Myocyte (in vitro differentiated cells): ENCODE results near the gene PDE4B. TPM values are rescaled to one million over a fixed set of nuclear protein-coding genes. Genes with fewer than 3 reads are reported as not detected.

ENCODE experiments used
- DNase-seq: peaks from one replicate; pipeline ENCODE4 v3.0.0-alpha.2; 2012; ENCODE audit warnings: low read depth
- total RNA-seq: library from RNA; depleted of rRNA; stranded (reverse); fragments of >200 nt; gene quantifications from 2 replicates; pipeline ENCODE4 v1.2.3, GENCODE V29; 2014

PDE4B gene
- total RNA-seq, 1 donor from 2014 or later = 29.5 TPM

- DNase-seq = peak; percentile 51
These were observed 438.5 kb downstream of the PDE4B start for GRCh38 chr1:66231217-66231616.

DNA sequence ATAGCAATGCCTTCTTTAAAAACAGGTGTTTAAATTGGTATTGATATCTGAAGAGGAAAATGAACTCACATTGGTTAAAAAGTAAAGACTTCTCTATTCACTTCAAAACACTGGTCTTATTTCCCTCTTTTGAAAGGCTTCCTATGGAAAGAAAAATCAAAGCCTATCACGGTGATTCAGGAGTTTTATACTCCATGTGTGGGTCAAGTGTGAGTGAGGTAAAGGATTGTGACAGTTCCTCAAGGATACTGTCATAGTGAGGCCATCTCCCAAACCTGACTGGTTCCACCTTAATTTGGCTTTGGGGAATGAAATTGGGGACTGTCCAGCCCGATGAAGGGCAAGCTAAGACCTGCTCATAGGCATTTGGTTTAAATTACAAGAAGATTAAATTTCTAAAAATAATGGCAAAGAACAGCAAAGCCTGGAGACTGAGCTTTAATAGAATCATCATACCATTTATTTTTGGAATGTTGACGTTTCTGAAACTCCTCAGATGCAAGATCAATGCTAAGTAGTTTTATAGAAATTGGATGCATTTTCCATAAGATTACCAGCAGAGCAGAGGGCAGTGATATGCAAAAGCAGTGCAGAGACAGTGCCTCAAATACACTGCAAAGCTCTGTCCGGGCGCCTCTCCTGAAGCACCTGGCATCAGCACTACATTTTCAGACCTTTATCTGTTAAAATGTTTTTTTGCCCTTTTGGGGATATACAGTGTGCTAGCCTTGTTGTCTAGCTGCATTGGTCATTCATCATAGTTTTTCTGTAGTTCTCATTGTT, 439.2 kb downstream of the PDE4B start:
- DNase-seq = no peak

DNA sequence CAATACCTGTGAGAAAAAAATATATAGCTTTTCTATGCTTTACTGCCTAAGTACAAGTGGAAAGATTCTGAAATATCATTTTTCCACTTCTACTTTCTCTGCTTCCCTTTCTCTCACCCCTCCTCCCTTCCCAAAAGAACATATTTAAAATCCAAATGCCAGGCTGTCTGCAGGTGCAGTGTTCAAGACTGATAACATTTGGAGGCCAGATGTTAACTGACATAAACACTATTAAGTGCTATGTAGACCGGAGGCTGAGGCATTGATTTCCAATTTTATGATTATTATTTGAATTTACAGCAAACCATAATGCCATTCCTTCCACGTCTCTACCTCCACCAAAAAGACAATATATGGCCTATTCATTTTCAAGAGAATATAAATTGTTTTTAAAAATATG, 444.3 kb downstream of the PDE4B start:
- no peak for DNase-seq

GRCh38 chr1:66237722-66238479, 445.2 kb downstream of the PDE4B start:
- no peak for DNase-seq

GRCh38 chr1:66239834-66240233, 447.1 kb downstream of the PDE4B start:
- peak; percentile 57 for DNase-seq

GRCh38 chr1:66240491-66241484, 448.1 kb downstream of the PDE4B start:
- peak; percentile 71 for DNase-seq

GRCh38 chr1:66242646-66243547, 450.2 kb downstream of the PDE4B start:
- peak; percentile 92 for DNase-seq

DNA sequence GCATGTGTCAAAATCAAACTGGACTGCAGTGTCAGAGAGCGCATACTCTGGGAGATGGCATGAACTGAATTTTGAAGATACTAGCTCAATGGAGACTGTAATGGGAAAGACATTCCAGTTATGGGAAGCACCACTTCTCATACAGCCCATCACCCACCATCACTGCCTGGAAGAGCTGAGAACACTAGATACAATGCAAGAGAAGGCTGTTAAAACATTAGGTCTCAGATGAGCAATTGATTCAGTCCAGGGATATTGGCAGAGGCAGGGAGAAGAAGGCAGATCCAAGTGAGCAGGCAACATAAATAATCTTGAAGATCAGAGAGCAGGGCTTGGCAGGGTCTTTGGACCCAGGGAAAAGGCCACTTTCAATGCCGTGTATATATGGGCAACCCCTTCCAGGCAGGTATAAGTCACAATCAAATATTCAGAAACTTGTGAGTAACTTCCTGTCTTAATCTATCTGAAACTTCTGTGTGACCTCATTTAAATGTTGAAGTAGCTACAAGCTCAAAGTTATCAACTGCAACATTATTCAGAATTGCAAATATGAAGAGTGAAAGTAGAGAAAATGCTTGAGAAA, 450.9 kb downstream of the PDE4B start:
- DNase-seq = no peak

DNA sequence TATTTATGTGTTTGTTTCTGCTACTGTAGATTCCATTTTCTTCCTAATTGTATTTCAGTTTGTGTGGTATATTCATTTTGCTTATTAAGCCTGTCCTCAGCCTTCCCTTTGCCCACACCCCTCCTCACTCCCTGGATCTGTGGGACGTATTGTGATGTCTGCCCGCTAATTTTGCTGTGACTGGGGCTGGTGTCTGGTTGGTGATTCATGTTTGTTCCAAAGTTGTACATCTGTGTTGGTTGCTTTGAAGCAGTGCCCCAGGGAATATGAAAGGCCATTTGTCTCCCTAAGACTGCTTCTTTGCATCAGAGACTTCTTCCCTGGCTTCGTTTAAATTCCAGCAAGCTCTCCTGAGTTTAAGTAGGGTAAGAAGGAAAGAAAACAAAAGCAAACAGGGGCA, 451.7 kb downstream of the PDE4B start:
- DNase-seq = peak; percentile 68

DNA sequence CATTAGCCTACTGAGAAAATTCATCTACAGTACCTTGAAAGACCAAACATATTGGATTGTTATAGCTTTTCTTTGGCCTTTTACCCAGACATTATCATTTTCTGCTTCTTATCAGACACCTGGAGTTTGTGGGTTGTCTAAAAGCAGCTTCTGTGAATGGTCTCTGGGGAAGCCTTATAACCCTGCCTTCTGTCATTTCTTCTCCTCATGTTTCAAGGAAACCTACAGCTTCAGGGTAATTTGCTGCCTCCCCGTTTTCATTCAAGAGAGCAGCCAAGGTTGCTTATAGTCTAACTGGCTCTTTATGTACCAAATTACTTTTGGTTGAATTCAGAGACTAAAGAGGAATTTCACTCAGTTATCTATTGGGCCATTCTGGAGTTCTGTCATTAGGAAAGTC, 453.0 kb downstream of the PDE4B start:
- no peak for DNase-seq

GRCh38 chr1:66246351-66247269, 453.9 kb downstream of the PDE4B start:
- DNase-seq = no peak

- no peak for DNase-seq
These were observed 454.9 kb downstream of the PDE4B start for GRCh38 chr1:66247415-66248208.

- DNase-seq = no peak
These were observed 455.6 kb downstream of the PDE4B start for GRCh38 chr1:66248257-66248656.

GRCh38 chr1:66248746-66249145, 456.1 kb downstream of the PDE4B start:
- no peak for DNase-seq

GRCh38 chr1:66250075-66250474, 457.4 kb downstream of the PDE4B start:
- DNase-seq = no peak

GRCh38 chr1:66250478-66250877, 457.8 kb downstream of the PDE4B start:
- DNase-seq = no peak

GRCh38 chr1:66251546-66251945, 458.9 kb downstream of the PDE4B start:
- DNase-seq = peak; percentile 58

- peak; percentile 77 for DNase-seq
These were observed 460.7 kb downstream of the PDE4B start for GRCh38 chr1:66253330-66253921.
